Activated CD4-positive, CD25-positive, alpha-beta regulatory T cell treated with anti-CD3 and anti-CD28 coated beads, Interleukin-2, amount 50 U/mL, for 24 hours (primary cell): Measurements from ENCODE around the gene SLAMF7.
A peak's percentile ranks its signal among the peaks of the same experiment; 100 is the strongest.
"Not testable (repeated sequence)": the region's sequence is repeated elsewhere in the genome, so short reads cannot be mapped to it uniquely, and the experiment has no call there.

Source experiments
- ATAC-seq, 2 donors: fragments of 150-1000 bp; cut with Tn5 transposase; one replicate each; pipeline ENCODE4 v1.10.0; 2021; ENCODE audit warnings: mild to moderate bottlenecking in 1 of 2, moderate library complexity in 1 of 2

Gene SLAMF7

DNA sequence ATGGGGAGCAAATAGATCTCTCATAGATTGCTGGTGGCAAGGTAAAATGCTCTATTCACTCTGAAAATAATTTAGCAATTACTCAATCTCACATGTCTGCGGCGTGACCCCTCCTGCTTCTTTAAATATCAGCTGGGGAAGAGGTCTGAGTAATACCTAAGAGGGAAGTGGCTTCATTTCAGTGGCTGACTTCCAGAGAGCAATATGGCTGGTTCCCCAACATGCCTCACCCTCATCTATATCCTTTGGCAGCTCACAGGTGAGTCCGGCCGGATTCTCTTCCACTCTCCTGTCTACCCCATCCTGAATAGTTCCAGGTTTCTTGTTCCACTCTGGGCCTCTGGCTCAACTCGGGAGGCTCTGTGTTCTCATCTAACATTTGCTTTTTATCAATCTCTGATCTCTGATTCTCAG is at the start of gene SLAMF7:
SLAMF7 (plus strand) TSS at position 150 of the 414 bp plus-strand sequence; CDS start at position 205, 55 bp downstream.
- peak; percentile 74 to 83 for ATAC-seq

DNA sequence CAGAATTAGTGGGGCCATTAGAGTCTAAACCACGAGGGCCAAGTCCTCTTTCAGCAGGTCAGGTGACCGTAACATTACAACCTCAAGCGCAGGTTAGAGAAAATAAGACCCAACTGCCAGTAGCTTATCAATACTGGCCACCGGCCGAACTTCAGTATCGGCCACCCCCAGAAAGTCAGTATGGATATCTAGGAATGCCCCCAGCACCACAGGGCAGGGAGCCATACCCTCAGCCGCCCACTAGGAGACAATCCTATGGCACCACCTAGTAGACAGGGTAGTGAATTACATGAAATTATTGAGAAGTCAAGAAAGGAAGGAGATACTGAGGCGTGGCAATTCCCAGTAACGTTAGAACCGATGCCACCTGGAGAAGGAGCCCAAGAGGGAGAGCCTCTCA is 46.7 kb upstream of the SLAMF7 start:
- not testable (repeated sequence) for ATAC-seq

- no peak for ATAC-seq
Observed at GRCh38 chr1:160702100-160702499, 36.9 kb upstream of the SLAMF7 start.

GRCh38 chr1:160704250-160704649 is 34.8 kb upstream of the SLAMF7 start:
- ATAC-seq = no peak

DNA sequence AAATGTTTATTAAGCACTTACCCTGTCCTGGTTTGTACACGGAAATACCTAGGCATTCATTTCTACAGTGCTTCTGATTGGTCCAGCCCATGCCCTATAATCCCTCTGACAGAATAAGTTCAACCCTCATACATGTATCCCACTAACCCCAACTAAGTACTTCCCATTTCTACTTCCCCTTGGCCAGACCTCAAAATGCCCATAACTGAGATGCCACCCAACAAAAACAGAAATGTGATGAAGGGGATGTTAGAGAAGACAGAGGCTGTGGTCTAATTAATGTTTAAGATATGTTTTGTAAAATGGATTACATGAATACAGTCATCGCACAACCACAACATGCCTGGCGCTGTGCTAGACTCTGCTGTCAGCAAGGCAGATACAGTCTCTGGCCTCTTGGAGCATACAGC is 33.8 kb upstream of the SLAMF7 start:
- not testable (repeated sequence) for ATAC-seq

- peak in 1 of 2 donors; percentile 22 for ATAC-seq
Observed at GRCh38 chr1:160705742-160706141, 33.3 kb upstream of the SLAMF7 start.

DNA sequence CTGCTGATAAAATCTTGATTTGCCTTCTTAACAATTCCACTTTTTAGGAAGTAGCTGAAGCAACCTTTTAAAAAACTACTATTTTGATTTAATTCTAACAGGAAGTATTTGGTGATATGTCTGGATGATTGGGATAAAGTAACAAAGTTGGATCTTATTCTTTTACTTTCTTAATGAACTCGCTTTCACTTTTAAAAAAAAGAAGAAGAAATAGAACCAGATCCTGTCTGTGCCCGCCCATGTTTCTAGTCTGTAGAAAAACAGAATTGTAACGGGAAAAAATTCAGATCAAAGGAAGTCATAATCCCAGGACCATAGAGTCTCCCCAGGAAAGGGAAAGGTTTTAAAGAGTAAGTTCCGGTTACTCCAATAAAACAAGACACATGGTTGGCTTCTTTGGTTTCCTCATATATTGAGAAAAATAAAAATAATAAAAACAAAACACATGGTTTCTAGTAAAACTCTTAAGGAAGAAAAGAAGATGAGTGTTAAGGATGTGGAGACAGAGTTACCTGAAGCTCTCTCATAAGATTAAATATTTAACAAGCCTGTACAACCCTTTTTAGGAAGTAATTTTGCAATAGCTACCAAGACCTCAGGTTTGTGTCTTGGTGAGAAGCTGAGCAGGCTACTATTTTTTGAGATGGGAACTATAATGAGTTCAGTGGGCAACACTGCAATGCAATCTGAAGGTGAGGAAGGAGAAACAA is 32.4 kb upstream of the SLAMF7 start:
- no peak for ATAC-seq

DNA sequence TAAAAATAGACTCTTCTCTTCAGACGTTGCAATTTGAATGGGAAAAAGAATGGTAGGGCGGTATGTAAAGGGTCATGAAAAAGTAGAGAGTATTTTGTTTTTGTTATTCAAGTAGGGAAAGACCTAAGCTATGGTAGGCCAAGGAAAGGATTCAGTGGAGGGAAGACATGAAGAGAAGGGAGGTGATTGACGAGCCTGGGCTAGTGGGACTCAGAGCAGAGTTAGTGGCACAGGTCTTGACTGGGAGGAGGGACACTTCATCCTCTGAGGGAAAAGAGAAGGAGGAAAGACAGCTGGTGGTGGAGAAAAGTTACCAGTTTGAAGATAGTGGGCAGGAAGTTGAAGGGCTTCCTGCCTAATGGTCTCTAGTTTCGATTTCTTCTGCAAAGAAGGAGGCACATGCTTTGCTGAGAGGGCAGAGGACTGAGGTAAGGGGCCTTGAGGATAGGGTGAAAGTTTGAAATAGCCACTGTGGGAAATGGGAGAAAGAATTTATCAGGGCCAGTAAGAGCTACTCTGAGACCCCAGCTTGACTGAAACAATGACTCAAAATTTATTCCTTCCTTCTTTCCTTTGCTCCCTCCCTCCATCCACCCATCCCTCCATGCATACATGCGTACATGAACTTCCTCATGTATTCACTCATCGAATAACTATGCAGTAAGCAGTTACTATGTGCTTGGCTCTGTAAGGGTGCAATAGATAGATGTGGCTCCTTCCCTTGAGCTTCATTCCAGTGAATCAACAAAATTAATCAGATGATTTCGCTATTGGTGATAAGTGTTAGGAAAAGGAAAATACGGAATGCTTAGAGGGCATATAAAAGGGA is 31.6 kb upstream of the SLAMF7 start:
- ATAC-seq = no peak

DNA sequence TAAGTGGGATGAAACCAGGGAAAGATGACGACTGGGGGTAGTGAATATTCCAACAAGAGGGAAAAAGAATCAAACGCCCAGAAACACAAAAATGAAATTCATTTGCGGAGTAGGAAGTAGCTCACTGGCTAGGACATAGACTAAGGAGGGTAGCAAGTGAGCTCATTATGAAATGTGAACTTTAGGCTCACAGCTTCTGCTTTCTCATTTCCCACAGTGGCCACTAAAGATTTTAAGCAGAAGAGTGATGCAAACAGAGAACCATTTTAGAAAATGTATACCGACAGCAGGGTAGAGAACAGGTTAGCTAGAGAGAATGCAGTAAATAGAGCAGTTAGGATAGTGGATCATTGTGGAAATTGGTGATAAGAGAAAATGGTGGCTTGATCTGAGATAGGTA is 30.9 kb upstream of the SLAMF7 start:
- peak in 1 of 2 donors; percentile 7 for ATAC-seq

DNA sequence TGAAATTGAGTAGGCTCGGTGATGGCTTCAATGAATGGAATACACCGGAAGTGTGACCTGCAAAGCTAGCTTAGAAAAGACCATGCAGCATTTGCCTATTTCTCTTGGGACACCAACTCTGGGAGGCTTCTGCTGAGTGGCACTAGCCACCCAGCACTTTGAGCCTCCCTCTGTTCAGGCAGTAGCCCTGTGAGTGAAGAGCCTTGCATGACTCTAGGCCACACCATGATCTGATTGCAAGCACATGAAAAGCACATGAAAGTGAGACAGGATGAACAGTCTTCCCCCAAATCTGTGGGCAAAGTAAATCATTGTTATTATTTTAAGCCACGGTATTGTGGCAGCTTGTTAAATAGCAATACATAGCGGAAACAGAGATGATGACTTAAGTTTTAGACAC is 30.2 kb upstream of the SLAMF7 start:
- ATAC-seq = peak; percentile 44 to 49

DNA sequence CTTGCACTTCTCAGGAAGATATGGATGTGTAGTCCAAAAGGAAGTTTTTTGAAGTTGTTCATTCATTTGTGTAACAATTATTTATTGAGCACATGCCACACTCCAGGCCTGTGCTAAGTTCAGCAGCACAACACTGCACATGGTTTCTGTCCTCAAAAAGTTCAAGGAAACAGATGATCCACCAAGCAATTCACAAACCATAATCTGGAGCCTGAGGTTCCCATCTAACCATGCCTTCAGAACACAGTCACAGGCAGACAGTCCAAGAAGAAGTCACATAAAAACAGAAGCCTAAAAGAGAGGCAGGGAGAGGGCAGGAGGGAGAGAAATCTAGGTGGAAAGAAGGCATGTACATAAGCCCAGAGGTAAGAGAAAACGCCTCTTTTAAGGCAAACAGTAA is 29.3 kb upstream of the SLAMF7 start:
- no peak for ATAC-seq

GRCh38 chr1:160710517-160711252 is 28.4 kb upstream of the SLAMF7 start:
- ATAC-seq = peak; percentile 16 to 22

- ATAC-seq = no peak
Observed at GRCh38 chr1:160711276-160711601, 27.8 kb upstream of the SLAMF7 start.

DNA sequence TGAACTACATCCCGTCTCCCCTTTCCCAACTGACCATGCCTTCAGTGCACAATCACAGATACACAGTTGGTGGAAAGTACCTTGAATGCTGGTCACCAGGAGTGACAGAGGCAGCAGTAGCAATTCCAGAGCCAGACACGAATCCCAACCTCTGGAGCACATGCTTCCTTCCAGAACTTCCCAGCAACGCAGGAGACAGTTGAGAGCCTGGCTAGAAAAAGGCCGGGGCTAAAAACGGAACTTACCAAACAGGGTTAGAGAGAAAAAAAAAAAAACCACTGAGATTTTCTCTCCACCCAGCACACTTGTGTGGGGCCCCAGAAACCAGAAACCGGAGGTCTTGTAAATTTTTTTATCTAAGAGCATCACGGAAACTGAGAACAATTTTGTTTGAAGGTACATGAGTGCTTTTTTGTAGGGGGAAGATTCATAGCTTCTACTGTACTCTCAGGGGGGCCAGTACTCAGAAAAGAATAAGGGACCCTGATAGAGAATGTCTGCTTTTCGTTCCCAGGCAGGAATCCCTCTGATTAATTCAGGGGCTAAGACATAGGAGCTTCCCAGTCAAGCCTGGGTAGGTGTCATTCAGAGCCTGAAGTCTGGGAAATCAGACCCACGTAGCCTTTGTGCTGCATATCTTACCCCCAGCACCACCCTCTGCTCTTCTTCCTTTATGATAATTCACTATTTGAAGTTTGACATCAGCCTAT is 27.3 kb upstream of the SLAMF7 start, which contains the start of gene CD48:
CD48 (minus strand) TSS at position 221 of the 710 bp plus-strand sequence; CDS start at position 162, 59 bp downstream.
- ATAC-seq = peak; percentile 52 to 61

GRCh38 chr1:160712525-160713080 is 26.4 kb upstream of the SLAMF7 start:
- ATAC-seq = peak; percentile 55 to 57

GRCh38 chr1:160713161-160713560 is 25.9 kb upstream of the SLAMF7 start:
- ATAC-seq = no peak

DNA sequence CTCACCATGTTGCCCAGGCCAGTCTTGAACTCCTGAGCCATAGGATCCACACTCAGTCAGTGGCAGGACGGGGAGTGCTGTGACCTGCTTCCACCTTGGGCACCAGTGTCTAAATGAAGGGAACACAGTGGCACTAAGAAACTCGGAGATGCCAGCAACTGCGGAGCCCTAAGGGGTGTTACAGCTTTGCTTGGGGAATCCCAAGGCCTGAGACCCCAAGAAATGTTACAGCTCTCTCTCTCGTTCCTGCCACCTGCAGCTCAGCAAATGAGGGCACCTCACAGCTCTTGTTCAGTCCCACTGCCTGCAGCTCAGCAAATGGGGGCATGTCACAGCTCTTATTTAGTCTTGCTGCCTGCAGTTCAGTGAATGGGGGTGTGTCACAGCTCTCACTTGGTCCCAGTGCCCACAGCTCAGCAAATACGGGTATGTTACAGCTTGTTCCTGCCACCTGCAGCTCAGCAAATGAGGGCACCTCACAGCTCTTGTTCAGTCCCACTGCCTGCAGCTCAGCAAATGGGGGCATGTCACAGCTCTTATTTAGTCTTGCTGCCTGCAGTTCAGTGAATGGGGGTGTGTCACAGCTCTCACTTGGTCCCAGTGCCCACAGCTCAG is 24.9 kb upstream of the SLAMF7 start:
- not testable (repeated sequence) for ATAC-seq

- no peak for ATAC-seq
Observed at GRCh38 chr1:160716013-160716412, 23.0 kb upstream of the SLAMF7 start.

GRCh38 chr1:160717306-160717705 is 21.7 kb upstream of the SLAMF7 start:
- ATAC-seq = no peak

GRCh38 chr1:160718210-160718609 is 20.8 kb upstream of the SLAMF7 start:
- no peak for ATAC-seq

DNA sequence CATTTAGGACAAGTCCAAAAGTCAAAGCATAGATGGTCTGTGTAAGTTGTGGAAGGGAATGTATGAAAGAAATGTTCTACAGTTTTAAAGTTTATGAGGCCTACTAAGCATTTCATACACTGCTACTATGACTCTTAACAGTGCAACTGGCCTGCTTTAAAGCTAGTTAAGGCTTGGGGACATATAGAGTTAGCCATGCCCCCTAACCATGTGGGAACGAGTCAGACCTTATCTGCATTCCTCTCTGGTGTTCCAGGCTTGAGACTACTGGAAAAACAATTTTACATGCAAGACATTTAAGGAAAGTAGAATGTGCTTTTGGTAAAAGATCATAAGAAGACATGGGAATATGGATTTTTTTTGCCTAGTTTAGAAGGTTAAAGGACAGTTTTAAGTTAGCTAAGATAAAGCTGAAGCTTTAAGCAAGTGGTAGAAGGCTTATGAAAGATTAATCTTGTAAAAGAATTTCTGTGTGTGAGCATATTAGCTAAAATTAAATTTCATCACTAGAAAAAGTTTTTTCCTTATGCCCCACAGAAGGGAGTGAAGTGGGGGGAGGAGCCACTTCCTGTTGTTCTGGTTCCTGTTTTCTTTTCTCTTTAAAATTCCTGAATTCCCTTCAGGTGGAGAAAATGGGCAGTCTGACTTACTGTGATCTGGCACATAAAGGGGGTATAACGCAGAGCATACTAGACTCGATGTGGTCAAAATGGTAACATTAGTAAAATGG is 18.5 kb upstream of the SLAMF7 start:
- no peak for ATAC-seq
